NCI-H1694 (cell line): ENCODE data around the gene APLN.

Experiments
- DNase-seq: peaks from one replicate; lab custom pipeline; 2025; lab: John Stamatoyannopoulos, UW

APLN gene

GRCh38 chrX:129641469-129641868 lies 13.3 kb downstream of the APLN start:
- DNase-seq, result no peak

GRCh38 chrX:129640737-129641136 lies 14.0 kb downstream of the APLN start:
- DNase-seq, result no peak

DNA sequence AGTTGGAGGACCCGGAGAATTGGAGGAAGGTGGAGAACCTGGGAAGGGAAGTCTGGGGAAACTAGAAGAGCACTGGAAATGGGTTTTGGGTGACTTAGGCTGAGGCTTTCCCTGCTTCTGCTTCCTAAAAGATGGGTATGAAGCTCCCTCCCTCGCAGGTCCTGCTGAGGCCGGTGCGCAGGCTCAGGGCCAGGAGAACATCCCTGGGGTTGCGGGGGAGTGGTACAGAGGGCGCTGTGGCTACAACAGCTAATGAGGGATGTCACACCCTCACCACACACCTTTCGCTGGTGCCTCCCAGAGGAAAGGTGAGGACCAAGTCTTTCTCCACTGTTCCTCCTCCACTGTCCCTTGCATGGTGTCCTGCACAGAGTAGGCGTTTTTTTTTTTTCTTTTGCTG lies 15.8 kb downstream of the APLN start:
- no peak for DNase-seq

DNA sequence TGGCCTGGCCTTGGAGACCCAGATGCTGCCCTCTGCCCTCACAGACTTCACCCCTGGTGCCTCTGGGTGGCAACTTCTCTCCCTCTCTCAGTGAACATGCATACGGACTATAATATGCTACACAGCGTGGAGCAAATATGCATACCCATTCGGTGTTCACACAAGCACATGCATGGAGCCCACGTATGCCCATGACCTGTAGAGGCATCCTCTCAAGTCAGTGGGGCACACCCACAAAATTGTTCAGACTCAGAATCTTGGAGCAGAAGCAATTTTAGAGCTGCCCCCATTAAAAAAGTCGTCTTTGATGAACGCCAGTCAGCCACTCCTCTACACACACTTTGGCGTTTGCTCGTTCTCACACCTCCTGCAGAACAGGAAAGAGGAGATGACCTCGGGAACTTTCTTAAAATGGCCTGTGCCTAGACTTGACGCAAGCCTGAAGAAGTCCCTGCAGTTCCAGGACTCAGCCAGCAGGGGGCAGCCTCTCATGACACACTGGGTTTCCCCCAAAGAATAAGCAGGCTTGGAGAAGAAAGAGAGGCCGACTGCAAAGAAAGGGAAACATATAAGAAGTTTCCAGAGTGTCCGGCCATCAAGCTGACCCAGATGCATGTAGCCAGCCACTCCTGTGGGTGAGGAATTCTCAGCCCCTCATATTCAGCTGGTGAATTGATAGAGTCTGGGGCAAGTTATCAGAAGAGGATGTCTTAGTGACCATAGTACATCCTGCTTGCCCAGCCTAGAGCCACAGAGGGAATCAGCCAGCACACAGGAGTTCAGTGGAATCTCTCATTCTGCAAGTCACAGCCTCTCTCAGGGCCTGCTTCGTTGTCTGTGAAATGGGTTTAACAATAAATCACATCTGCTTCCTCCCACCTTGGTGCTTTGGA lies 17.3 kb downstream of the APLN start:
- peak; percentile 63 for DNase-seq

DNA sequence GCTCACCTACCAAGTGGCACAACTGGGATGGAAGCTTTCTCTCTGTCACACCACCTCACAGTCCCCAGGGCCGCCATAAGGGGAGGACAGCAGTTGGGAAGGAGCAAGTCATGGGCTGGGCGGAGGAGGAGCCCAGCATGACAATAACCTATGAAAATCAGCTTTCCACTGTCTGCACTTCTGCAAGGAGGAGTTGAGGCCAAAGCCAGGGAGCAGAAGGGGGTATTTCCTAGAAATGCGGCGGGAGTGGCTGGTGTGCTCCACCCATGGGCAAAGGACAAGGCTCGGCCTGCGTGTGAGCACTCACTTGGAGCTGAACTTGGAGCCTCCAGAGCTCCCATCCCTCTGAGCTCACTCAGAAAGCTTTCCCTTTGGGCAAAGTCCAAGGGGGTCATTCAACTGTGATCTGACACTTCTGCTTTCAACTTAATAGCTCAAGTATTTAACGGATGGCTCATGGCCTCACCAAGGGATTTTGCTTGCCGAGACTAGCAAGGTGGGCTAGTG lies 18.5 kb downstream of the APLN start:
- DNase-seq, result no peak

GRCh38 chrX:129634541-129634940 lies 20.2 kb downstream of the APLN start:
- no peak for DNase-seq

DNA sequence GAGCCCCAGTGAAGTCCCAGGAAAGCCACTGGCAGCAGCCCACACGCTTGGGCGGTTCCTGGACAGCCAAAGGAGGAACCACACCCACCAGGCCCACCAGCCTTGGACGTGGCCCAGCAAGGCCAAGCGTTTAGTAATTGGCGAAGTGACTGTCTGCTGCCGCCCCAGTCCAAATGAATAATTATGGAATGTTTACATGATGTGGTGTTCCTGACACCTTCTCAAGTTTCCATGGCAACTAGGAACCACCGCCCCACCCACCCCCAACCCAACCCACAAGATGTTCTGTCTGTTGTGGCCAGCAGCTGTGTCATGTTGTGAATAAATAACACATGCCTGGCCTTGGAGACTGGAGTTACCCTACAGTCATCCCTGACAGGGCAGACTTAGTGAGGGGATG lies 22.3 kb downstream of the APLN start:
- DNase-seq, result no peak

DNA sequence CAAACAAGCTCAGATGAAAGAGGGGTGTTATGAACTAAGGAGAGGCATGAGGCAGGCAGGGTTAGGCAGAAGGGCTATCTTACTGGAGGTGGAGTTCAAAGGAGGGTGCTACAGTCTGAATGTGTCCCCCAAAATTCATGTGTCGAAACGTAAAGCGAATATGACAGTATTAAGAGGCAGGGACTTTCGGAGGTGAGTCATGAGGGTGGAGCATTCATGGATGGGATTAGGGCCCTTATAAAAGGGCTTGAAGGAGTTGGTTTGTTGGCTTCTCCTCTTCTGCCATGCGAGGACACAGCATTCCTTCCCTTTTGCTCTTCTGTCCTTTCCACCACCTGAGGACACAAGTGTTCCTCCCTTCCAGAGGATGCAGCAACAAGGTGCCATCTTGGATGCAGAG lies 22.9 kb downstream of the APLN start:
- no peak for DNase-seq

DNA sequence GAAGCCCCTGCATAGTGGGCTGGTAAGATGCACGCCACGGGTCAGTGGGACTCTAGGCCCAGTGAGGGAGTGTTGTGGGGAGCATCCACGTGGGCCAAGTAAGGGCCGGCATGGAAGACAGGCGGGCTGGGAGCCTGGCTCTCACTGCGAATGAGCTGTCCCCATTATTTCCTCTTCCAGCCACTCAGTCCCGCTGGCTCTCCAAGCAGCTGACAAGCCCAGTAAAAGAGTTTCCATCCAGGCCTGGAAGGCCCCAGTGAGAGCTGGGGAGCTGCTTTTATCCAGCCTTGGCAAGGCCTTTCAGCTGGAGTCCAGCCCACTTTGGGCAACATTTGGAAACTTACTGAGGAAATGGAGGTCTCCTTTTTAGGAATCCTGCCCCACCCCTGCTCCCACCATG lies 24.9 kb downstream of the APLN start:
- DNase-seq, result no peak

DNA sequence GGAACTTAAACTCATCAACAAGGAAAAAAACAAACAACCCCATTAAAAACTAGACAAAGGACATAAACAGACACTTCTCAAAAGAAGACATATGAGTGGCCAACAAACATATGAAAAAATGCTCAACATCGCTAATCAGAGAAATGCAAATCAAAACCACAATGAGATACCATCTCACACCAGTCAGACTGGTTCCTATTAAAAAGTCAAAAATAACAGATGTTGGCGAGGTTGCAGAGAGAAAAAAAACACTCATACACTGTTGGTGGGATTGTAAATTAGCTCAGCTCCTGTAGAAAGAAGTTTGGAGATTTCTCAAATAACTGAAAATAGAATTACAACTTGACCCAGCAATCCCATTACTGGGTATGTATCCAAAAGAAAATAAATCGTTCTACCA lies 28.7 kb downstream of the APLN start:
- DNase-seq, result no peak

DNA sequence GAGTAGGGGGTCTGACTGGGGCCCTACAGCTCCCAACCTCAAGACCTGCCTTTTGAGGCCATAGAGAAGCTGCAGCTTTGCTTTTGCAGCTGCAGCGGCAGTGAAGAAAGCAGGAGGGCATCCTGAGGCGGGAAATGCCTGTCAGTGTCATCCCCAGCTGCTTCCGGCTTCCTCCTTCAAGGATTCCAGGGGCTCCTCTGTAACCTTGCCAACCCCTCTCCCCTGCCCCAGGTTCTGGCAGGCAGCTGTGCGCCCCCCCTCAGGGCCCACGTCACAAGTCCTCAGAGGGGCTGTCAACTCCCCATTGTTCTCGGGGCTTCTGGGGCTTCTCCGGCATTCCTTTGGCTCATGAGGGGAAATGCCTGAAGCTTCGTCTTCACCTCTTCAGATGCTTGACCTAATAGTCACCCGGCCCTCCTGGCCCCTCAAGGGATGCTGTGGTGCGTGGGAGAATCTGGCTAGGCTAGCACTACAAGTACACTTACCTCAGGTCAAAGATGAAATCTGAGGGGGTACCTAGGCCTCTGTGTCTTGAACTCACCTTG lies 31.9 kb downstream of the APLN start:
- DNase-seq, result no peak

DNA sequence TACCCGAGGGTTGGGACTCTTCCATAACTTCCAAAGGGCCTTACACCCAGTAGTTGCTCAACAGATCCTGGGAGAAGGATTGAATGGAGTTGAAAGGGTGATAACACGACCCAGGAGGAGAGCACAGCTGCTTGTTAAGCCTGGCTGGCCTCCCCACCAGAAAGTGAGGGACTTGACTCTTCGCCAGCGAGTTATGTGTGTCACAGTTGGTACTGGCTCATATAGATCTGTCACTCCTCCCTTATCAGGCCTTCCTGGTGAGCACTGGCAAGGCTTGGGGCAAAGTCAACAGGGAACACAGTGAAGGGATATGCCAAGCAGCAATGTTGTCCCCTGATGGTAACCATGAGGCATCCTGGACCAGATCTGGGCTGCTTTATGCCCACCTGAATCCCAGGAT lies 35.8 kb downstream of the APLN start:
- no peak for DNase-seq

- DNase-seq, result no peak
Observed at GRCh38 chrX:129617420-129617819, 37.3 kb downstream of the APLN start.

GRCh38 chrX:129614481-129615255 lies 40.1 kb downstream of the APLN start:
- no peak for DNase-seq

GRCh38 chrX:129613596-129613995 lies 41.2 kb downstream of the APLN start:
- no peak for DNase-seq

GRCh38 chrX:129612396-129612795 lies 42.4 kb downstream of the APLN start:
- DNase-seq, result no peak

GRCh38 chrX:129609395-129609794 lies 45.4 kb downstream of the APLN start:
- no peak for DNase-seq

DNA sequence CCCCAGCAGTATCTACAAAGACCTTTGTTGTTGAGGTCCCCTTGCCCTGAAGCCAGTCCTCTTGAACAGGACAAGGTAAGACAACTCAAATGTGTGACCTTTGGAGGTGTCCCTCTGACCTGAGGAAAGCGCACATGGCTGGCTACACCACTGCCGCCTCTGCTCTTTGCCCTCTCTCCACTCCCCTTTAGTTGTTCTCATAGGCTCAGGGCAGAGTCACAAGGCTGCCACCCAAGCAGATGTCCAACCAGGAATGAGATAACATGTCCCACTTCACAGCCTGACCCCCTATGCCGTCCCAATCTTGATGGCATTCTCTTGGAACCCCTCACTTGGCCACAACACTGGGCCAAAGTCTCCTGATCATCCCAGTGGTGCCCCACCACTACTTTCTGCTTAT lies 46.3 kb downstream of the APLN start:
- DNase-seq, result no peak

DNA sequence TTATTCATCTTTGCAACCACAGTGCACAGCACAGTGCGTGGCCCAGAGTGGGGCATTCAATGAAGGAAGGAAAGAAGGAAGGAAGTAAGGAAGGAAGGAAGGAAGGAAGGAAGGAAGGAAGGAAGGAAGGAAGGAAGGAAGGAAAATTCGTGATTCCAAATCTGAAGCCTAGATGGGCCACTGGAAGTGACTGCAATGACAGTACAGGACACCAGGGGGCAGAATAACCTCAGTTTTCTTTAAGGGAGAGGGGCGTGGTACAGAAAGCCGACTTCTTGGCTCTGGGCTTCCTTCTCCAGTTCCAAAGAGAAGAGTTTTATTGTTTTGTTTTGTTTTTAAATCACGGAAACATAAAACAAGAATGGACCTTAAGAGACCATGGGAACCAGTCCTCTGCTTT lies 47.8 kb downstream of the APLN start:
- peak; percentile 67 for DNase-seq

DNA sequence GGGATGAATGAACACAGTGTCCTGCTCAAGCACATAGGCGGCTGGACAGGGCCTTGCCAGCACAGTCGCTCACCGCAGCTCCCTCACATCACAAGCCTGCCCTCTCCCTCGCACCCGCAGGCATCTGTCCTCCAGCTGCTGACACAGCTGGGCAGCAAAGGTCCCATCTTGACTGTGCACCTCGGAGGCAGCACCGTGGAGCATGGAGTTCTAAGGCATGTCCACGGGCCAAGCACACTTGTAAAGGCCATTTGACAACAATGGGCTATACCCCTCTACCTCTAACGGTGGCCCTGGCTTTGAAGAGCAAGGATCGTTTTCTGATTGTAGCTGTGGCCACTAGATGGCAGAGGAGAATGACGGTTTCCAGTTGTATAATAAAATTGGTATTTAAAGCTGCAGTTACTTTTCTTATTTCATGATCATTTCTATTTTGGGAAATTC lies 53.8 kb downstream of the APLN start:
- peak; percentile 12 for DNase-seq

GRCh38 chrX:129599996-129600395 lies 54.8 kb downstream of the APLN start:
- no peak for DNase-seq

GRCh38 chrX:129599499-129599898 lies 55.3 kb downstream of the APLN start:
- no peak for DNase-seq

- DNase-seq, result no peak
Observed at GRCh38 chrX:129597905-129598304, 56.9 kb downstream of the APLN start.
